Prostate gland (tissue), 2 donors: ENCODE results near the gene CASD1.

Source experiments
- CTCF ChIP-seq, 4 experiments: fragments of 200-600 bp in 2 of 4; fragments of 450-650 bp in 2 of 4; sonication (generic) in 2 of 4; IDR thresholded peaks; 1 replicate in 3 of 4; 2 replicates in 1 of 4; pipeline ENCODE4 v1.5.1; 2016 to 2019; ENCODE audit warnings: antibody characterized with exemption in 4 of 4, mild to moderate bottlenecking in 2 of 4, moderate library complexity in 2 of 4
- POLR2AphosphoS5 ChIP-seq: sonication (generic); formaldehyde crosslinking; IDR thresholded peaks from one replicate; pipeline ENCODE4 v1.6.1; 2017; ENCODE audit warnings: antibody characterized with exemption

GRCh38 chr7:94600267-94600666 lies 90.7 kb downstream of the CASD1 start:
- TF ChIP-seq CTCF (IDR thresholded peaks at IDR 0.05) (no peak), POLR2AphosphoS5 (no peak)
